Measurements from ENCODE around the gene TMEM233.
A peak's percentile ranks its signal among the peaks of the same experiment; 100 is the strongest.
"Not testable (repeated sequence)": the region's sequence is repeated elsewhere in the genome, so short reads cannot be mapped to it uniquely, and the experiment has no call there.

Gene TMEM233

DNA sequence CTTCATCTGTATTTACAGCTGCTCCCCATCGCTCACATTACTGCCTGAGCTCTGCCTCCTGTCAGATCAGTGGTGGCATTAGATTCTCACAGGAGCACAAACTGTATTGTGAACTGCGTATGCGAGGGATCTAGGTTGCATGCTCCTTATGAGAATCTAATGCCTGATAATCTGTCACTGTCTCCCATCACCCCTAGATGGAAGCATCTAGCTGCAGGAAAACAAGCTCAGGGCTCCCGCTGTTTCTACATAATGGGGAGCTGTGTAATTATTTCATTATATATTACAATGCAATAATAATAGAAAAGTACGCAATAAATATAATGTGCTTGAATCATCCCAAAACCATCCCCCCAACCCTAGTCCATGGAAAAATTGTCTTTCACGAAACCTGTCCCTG, 64.6 kb downstream of the TMEM233 start:
- not testable (repeated sequence) for DNase-seq (ENCODE audit: low read depth in 2 of 2)

DNA sequence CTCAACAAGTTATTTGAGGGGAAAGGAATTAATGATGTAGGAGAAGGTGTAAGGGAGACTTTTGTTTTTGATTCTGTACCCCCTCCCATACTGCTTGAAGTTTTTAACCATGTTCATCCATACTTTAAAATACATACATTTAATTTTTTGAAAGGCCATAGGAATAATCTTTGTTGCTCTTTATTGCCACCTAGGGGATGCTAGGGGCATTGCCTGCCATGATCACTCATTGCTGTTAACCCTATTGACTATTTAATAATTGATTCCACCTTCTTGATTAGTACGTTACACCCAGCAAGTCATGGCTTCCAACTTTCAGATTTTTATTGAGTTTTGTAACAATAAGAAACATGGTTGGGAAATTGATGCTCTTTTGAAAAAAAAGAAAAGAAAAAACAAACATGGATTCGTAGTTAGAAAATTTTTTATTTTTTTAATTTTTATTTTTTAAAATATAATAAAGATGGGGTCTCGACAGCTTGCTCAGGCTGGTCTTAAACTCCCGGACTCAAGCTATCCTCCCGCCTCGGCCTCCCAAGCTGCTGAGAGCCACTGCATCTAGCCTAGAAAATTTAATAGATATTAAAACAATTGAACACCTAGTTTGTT, 65.8 kb downstream of the TMEM233 start:
- DNase-seq (ENCODE audit: low read depth in 2 of 2), result peak in 1 of 2 donors; percentile 8

DNA sequence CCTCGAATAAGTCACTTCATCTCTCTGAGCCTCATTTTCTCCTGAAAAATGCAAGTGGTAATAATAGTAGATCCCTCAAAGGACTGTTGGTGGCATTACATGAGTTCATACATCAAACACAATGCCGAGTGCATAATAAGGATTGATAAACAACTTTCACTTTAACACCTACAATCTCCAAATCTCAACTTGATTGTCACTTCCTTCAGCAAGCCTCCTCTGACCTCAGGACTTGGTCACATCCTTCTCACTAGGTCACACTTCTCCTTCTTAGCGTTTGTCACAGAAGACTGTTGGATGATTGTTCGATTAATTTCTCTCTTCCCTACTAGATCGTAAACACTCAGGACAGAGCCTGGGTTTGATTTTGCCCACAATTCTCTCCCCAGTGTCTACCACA, 66.5 kb downstream of the TMEM233 start:
- no peak for DNase-seq (ENCODE audit: low read depth in 2 of 2)

DNA sequence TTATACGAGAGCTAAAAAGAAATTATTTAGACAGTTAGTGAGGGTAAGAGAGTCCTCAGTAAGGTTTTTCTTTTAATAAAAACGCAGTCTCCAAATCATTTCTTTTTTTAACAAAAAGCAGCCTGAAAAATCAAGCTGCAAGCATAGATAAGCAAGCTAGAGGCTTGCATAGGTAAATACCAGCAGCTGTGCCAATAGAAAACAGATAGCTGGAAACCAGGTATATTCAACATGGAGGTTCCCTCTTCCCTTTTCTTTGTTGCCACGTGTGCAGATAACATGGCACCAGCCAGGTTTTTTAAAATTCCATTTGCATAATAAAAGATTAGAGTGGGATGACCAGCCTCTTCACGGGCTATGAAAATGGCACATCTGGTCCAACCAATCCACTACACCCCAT, 68.3 kb downstream of the TMEM233 start:
- no peak for DNase-seq (ENCODE audit: low read depth in 2 of 2)

DNA sequence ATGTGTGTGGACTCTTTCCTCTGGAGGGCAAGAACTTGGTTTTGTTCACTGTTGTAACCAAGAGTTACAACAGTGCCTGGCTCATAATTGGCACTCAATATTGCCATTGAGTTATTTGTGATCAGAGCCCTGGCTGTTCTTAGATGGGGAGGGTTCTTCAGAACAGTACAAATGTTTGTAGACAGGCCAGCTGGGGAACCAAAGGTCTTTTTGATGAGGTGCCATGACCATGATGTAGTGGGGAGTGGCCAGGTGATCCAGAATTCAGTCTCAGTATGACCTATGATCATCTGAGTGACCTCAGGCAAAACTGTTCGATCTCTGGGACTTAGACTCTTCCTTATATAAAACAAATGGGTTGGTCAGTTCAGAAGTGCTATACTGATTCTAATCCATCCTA, 71.1 kb downstream of the TMEM233 start:
- DNase-seq (ENCODE audit: low read depth in 2 of 2), result no peak

DNA sequence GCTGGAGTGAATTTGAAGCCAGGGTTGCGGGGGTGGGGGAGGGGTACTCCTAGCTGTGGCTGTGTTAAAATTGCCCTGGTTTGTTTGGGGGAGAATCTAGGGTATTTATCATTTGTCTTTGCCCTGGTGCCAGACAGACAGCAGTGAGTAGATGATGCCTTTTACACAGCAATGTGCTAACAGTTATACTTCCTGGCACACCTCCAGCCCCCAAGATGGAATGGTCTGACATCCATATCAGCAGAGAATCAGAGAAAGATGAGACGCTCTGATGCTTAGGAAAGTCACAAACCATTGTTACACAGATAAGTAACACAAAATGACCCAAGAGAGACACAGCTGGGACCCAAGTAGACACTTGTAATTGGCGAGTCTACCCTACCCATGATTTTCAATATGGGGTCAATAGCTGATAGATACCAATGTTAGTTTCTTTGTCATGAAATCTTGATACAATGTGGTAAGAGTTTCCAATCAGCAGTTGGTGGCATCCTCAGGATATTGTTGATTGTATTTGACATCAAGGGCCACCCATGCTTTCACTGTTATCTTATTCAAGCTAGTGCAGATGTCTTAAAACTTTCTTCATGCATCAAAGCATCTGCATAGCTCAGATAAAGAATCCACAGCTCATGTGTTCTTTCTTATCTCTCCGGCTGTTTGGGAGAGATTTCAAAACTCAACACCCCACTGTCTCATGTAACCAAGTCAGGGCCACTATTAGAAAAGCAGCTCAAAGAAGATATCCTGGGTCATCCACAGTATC, 71.8 kb downstream of the TMEM233 start:
- no peak for DNase-seq (ENCODE audit: low read depth in 2 of 2)

DNA sequence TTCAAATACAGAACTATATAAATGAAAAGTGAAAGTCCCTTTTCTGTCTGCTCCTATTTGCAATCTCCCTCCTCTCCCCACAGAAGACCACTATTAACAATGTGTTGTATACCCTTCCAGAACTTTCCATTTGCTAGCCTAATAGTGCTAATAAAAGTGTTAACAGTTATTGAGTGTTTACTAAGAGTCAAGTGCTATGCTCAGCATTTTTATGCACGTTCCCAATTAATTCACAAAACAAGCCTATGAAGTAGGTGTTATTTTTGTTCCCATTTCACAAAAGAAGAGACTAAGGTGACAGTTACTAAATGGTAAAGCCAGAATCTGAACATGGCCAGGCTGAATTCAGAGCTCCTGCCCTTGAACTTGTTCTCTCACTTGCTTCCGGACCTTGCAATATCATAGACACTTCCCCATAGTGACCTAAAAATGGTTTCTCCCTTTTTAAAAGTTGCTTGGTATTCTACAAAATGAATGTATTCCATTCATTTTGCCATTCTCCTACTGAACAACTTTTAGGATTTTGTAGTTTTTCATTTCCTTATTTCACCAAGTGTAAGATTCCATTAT, 72.7 kb downstream of the TMEM233 start:
- no peak for DNase-seq (ENCODE audit: low read depth in 2 of 2)

DNA sequence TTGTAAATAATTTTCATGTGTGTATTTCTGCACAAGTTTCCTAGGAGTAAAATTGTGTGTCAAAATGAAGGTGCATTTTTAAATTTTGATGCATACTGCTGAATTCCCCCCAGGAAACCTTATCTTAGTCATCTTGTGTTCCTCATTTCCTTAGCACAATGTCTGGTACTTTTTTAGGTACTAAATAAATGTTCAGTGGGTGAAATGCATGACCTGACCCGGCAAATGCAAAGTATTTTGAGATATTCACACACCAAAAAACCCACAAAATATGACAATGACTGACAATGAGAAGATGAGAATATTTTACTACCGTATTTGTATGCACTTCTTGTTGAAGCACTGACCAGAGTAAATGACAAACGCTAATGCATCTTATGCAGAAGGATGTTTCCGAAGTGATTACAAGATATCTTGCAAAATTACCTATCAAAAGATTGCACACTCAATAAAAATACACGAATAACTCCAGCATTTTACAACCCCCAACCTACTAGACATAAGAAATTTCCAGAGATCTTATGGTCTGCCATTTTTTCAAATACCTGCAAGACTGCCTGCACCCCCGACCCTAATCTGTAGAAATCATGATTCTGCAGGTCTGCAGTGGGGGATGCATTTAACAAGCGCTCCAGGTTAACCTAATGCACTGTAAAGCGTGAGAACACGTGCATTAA, 73.5 kb downstream of the TMEM233 start:
- no peak for DNase-seq (ENCODE audit: low read depth in 2 of 2)

DNA sequence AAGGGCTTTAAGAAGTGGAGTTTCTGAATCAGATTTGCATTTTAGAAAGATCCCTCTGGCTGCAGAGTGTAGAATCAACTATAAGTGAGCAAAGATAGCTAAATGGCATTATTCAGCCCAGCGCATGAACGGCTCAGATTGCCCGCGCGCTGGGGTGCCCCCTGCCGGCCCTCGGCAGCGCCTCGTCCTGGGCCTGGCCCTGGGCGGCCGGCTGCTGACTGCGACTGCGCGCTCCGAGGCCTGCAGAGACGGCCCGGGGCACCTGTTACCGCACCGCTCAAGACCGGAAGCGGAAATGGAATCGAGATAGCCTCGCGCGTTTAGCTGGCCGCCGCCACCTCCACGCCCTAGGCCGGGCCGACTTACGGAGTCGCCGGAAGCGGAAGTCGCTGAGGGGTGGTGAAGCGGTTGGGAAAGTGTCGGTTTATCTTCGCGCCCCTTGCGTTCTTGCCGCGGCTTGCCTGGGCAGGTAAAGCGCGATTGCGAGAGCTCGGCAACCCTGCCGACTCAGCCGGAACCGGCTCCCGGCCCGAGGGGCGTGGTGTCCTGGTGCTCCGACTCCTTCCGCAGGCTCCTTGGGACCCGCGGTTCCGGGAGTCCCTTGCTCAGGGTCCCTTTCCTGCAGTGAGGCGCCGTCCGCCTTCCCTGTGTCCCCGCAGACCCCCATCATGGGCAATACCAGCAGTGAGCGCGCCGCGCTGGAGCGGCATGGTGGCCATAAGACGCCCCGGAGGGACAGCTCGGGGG, 74.2 kb downstream of the TMEM233 start, which contains the start of gene PRKAB1:
TSS of gene PRKAB1 (plus strand) at position 557 of the 747 bp plus-strand sequence. CDS start at position 669, 112 bp downstream.
- peak; percentile 91 to 93 for DNase-seq (ENCODE audit: low read depth in 2 of 2)

DNA sequence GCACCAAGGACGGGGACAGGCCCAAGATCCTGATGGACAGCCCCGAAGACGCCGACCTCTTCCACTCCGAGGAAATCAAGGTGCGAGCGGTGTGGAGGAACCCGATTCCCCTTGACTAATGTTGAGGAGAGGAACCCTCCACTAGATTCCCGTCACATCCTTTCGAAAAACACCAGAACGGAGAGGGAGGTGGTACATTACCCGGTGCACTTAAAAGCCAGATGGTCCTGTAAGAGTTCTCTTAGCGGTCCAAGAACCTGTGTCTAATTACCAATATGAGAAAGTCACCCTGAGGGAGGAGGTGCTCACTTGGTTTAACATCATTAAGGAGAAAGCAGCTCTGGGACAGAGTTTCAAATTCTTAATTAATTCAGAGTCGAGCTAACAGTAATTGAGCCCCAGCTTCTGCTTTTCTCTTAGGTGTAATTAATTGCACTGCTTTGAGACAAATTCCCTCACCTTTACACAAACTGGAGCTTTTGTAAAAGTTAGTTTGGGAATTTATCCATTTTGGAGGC, 74.8 kb downstream of the TMEM233 start:
- DNase-seq (ENCODE audit: low read depth in 2 of 2), result no peak

DNA sequence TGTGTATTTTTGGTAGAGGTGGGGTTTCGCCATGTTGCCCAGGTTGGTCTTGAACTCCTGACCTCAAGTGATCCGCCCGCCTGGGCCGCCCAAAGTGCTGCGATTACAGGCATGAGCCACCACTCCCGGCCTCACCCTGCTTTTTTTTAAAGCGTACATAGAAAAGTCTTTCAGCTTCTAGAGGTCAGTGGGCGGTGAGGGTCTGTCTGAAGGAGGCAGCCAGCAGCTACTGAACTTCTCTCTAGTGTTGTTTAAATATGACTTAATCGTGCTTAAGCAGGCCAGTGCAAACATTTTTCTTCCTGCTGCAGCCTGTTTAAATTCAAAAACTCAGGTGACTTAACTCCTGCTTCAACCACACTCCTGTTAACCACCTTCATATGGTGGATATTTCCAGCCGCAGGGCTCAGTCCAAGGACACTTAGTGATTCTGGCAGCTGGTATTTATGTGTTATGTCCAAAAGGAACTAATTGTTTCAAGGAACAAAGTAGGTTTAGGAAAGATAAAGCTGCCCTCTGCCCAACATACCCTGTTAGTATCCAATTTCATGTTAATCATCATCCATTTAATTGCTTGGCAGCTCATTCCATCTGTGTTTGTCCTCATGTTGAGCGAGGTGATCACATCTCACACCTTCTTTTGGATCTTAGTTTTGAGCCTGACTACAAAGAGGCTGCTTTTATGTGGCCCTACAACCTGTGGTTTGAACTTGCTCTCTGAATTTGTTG, 76.3 kb downstream of the TMEM233 start:
- no peak for DNase-seq (ENCODE audit: low read depth in 2 of 2)

DNA sequence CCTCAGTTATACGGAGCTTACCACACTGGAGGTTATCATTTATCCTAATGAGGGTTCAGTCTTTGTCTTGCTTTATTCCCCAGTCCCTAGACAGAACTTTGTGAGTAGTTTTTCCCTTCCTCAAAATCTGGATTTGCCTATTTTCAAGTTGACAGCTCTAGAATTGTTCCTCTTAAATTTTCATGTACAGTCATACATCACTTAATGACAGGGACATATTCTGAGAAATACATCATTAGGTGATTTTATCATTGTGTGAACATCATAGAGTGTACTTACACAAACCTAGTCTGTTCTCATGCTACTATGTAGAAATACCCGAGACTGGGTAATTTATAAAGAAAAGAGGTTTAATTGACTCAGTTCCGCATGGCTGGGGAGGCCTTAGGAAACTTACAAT, 77.5 kb downstream of the TMEM233 start:
- no peak for DNase-seq (ENCODE audit: low read depth in 2 of 2)

DNA sequence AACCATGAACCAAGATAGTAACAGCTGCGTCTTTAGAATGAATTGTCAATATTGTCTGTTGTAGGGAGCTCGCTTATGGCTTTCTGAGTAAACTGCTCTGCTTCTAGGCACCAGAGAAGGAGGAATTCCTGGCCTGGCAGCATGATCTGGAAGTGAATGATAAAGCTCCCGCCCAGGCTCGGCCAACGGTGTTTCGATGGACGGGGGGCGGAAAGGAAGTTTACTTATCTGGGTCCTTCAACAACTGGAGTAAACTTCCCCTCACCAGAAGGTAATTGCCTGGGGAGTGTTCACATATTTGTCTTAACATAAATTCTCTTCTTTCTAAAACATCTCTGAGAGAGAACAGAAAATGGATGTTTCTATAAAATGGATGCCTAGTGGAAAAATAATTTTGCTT, 78.6 kb downstream of the TMEM233 start:
- DNase-seq (ENCODE audit: low read depth in 2 of 2), result no peak

DNA sequence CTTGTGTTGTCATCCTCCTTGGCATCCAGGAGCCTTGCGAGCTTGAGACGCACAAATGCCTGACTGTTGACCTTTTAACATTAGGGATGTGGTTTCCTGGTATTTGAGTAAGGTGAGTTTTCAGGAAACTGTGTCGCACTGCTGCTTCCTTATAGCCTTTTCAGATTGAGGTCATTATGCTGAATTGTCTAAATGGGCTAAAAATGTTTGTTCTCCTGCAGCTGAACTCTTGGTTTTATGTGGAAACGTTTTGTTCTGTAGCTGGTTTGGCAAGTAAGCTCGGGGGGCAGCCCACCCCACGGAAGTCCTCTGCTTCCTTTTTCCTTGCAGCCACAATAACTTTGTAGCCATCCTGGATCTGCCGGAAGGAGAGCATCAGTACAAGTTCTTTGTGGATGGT, 80.1 kb downstream of the TMEM233 start:
- no peak for DNase-seq (ENCODE audit: low read depth in 2 of 2)

DNA sequence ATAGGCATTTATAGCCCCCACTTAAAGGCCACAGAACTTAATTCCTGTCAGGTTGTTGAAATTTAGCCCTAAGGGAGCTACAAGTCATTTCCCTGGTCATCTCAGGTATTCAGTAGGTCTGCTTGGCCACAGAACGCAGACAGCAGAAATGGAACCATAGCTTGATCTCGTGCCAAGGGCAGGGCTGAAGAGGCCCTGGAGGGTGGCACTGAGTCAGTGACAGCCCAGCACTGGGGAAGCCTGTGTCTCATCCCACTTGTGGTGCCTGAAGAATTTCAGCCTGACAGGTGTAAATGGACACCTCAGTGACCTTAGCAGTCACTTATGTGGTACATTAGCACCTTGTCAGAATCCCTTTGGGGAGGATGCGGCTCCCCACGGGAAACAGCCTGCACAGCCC, 81.0 kb downstream of the TMEM233 start:
- no peak for DNase-seq (ENCODE audit: low read depth in 2 of 2)

DNA sequence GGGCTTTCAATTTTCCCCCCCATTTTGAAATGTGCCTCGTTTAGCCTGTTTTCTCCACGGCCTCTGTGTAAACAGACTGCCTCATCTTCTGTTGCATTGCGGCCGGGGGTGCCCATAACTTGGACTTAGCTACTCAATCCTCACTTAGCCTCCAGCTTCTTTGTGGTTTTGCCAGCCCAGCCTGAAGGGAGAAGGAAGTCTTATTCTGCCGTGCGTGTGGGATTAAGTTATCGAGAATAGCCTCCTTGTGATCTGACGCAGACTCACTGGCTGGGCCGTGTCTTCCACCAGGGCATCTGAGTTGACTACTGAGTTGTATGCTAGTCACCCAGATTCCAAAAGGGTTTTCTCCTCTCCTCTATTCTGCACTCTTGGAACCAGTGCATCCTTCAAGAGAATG, 82.4 kb downstream of the TMEM233 start:
- DNase-seq (ENCODE audit: low read depth in 2 of 2), result no peak

DNA sequence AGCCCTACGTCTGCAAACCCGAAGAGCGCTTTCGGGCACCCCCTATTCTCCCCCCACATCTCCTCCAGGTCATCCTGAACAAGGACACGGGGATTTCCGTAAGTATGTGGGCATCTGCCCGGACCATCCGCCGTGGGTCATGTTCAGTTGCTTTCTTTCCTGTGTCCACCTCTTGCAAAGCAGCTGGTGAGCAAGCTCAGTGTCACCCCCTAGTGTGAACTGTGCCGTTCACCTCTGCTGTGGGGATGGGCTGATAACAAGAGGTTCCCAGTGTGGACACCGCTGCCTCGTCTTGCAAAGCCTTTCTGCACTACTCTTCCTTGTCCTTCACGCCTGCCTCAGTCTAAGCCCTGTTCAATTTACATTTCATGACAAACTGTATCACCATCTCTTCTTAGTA, 83.0 kb downstream of the TMEM233 start:
- no peak for DNase-seq (ENCODE audit: low read depth in 2 of 2)

DNA sequence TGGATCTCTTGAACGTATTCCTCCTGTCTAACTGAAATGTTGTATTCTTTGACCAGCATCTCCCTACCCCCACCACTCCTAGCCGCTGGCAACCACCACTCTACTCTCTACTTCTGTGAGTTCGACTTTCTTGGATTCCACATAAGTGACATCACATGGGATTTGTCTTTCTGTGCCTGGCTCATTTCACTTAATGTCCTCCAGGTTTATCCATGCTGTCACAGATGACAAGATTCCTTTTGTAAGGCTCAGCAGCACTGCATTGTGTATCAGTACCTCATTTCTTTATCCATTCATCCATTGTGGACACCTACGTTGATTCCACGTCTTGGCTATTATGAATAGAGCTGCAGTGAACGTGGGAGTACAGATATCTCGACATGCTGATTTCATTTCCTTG, 84.9 kb downstream of the TMEM233 start:
- DNase-seq (ENCODE audit: low read depth in 2 of 2), result no peak

DNA sequence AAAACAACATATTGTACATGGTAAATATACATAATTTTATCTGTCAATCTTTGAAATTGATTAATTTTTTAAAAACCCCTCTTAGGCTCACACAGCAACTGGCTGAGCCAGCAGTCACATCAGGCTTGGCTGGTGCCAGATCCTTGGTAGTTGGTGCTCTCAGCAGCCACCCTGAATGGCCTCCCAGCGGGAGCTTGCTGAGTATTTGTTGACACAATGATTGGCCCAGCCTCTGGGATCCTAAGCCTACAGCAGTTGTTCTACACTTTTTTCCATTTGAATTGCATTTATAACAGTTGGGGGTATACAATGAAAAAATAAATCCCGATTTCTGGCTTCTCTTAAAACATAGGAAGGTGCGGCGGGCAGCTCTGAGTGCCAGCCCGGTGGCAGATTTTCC, 85.5 kb downstream of the TMEM233 start:
- no peak for DNase-seq (ENCODE audit: low read depth in 2 of 2)

DNA sequence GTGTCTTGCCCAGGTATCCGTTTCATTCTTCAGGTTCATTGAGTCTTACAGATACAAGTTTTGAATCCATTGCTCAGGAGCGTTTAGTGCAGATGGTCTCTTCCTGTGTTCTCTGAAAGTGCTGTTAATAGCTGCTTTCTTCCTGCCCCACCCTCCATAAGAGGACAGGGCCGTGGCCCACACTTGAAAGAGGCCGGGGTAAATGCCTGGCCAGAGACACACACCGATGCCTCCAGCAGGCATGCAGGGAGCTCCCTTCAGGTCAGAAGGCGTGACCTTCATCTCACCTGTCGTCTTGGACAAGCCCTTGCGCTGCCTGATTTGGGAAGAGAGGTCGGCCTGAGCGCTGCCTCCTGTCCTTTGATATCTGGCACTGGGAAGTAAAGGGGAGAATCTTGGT, 85.9 kb downstream of the TMEM233 start:
- DNase-seq (ENCODE audit: low read depth in 2 of 2), result no peak

DNA sequence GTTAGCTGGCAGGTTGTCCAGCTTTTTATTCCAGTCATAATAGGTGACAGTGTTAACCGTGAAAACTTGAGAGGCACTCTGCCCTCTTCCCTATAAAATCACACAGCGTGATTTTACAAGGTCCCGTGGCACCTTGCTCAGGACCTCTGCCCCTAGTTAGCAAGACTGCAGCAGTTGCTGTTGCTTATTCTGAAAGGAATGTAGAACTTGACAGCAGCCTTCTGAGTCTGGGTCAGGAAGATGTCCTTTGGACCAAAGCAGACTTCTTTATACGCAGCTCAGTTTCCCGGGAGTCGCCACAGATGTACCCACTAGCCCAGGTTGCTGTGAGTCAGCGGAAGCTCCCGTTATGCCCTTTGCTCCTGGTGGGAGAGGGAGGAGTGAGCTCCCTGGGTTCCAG, 87.5 kb downstream of the TMEM233 start:
- no peak for DNase-seq (ENCODE audit: low read depth in 2 of 2)
